HG02970 (cell line): Measurements from ENCODE around the gene BCL2.
A peak's percentile ranks its signal among the peaks of the same experiment; 100 is the strongest.

Experiments
- ATAC-seq: cut with Tn5 transposase; IDR thresholded peaks from one replicate; pipeline ENCODE4 v1.9.1; 2021; ENCODE audit warnings: mild to moderate bottlenecking, moderate library complexity, moderate number of reproducible peaks; ENCODE audit not compliant: unreplicated experiment, low FRiP score

The BCL2 gene

GRCh38 chr18:63164396-63164795 lies 155.2 kb downstream of the BCL2 start:
- no peak for ATAC-seq

GRCh38 chr18:63162271-63163014 lies 157.1 kb downstream of the BCL2 start:
- ATAC-seq: no peak

GRCh38 chr18:63161761-63162195 lies 157.8 kb downstream of the BCL2 start:
- peak; percentile 38 for ATAC-seq

- peak; percentile 28 for ATAC-seq
These were observed 158.4 kb downstream of the BCL2 start for GRCh38 chr18:63161032-63161760.

GRCh38 chr18:63160172-63160995 lies 159.2 kb downstream of the BCL2 start:
- ATAC-seq: no peak

- no peak for ATAC-seq
These were observed 160.0 kb downstream of the BCL2 start for GRCh38 chr18:63159590-63159989.

GRCh38 chr18:63158676-63159291 lies 160.8 kb downstream of the BCL2 start:
- ATAC-seq: no peak

- ATAC-seq: peak; percentile 1
These were observed 161.4 kb downstream of the BCL2 start for GRCh38 chr18:63158012-63158631.

- ATAC-seq: peak; percentile 21
These were observed 162.1 kb downstream of the BCL2 start for GRCh38 chr18:63157293-63158011.

GRCh38 chr18:63155910-63156773 lies 163.4 kb downstream of the BCL2 start:
- ATAC-seq: no peak

- peak; percentile 25 for ATAC-seq
These were observed 164.3 kb downstream of the BCL2 start for GRCh38 chr18:63155169-63155852.

- no peak for ATAC-seq
These were observed 165.0 kb downstream of the BCL2 start for GRCh38 chr18:63154350-63155152.

- ATAC-seq: no peak
These were observed 166.8 kb downstream of the BCL2 start for GRCh38 chr18:63152791-63153190.

- no peak for ATAC-seq
These were observed 167.5 kb downstream of the BCL2 start for GRCh38 chr18:63152096-63152495.

- ATAC-seq: no peak
These were observed 168.0 kb downstream of the BCL2 start for GRCh38 chr18:63151539-63151938.

GRCh38 chr18:63150942-63151421 lies 168.6 kb downstream of the BCL2 start:
- no peak for ATAC-seq

- ATAC-seq: no peak
These were observed 169.2 kb downstream of the BCL2 start for GRCh38 chr18:63150326-63150725.
